ENCODE data around the gene SLC6A8.

- no peak for TF ChIP-seq EZH2 (IDR thresholded peaks at IDR 0.05; ENCODE audit: insufficient read depth, poor library complexity, severe bottlenecking)
- TF ChIP-seq EZH2phosphoT487 (IDR thresholded peaks at IDR 0.05; ENCODE audit: insufficient read depth, low read depth): no peak
Observed at GRCh38 chrX:153659268-153659667, 28.5 kb upstream of the SLC6A8 start.
